Esophagus (tissue), 2 donors: ENCODE measurements around the gene IDH3G. TPM values are rescaled to one million over a fixed set of nuclear protein-coding genes. Genes with fewer than 3 reads are reported as not detected.

Experiments
- H3K27ac ChIP-seq, 2 donors: one replicate each; pipeline ENCODE4 v1.5.1; 2013; ENCODE audit warnings: low read depth in 2 of 2, mild to moderate bottlenecking in 2 of 2, inconsistent platforms in 1 of 2, low read length in 1 of 2, moderate library complexity in 1 of 2
- H3K27me3 ChIP-seq, 2 donors: one replicate each; pipeline ENCODE4 v1.6.1; 2013; ENCODE audit warnings: low read length in 2 of 2, control low read depth in 1 of 2, mild to moderate bottlenecking in 1 of 2; ENCODE audit not compliant: insufficient read depth in 2 of 2, control insufficient read depth in 1 of 2
- H3K36me3 ChIP-seq, 2 donors: one replicate each; pipeline ENCODE4 v1.6.1; 2013; ENCODE audit warnings: low read length in 1 of 2; ENCODE audit not compliant: control insufficient read depth in 2 of 2, insufficient read depth in 2 of 2
- H3K4me1 ChIP-seq, 2 donors: one replicate each; pipeline ENCODE4 v1.6.1; 2013; ENCODE audit warnings: low read length in 1 of 2; ENCODE audit not compliant: control insufficient read depth in 2 of 2, insufficient read depth in 2 of 2
- H3K4me3 ChIP-seq, 2 donors: one replicate each; pipeline ENCODE4 v1.5.1; 2013; ENCODE audit warnings: low read length in 2 of 2, mild to moderate bottlenecking in 2 of 2, low read depth in 1 of 2, moderate library complexity in 1 of 2
- H3K9me3 ChIP-seq, 2 donors: one replicate each; pipeline ENCODE4 v1.6.1; 2013; ENCODE audit warnings: mild to moderate bottlenecking in 2 of 2, low read depth in 1 of 2, low read length in 1 of 2, moderate library complexity in 1 of 2; ENCODE audit not compliant: control insufficient read depth in 2 of 2, insufficient read depth in 1 of 2
- WGBS, 2 donors: extraction: QIAGEN DNeasy Blood & Tissue Kit; methylation state at CpG; one replicate each; pipeline ENCODE4 v1.1.7; 2013; 5-methylcytosine and 5-hydroxymethylcytosine counted together
- polyA plus RNA-seq, 2 donors: library from polyadenylated mRNA; stranded (reverse); fragments of 200-250 nt; gene quantifications; one replicate each; pipeline ENCODE4 v1.2.3, GENCODE V29; 2013
- donor health status: healthy with polysubstance abuse.
- donor health status: Bipolar disorder and iron deficiency.

IDH3G gene
- polyA plus RNA-seq, 2 donors = 39.3 to 51.9 TPM

DNA sequence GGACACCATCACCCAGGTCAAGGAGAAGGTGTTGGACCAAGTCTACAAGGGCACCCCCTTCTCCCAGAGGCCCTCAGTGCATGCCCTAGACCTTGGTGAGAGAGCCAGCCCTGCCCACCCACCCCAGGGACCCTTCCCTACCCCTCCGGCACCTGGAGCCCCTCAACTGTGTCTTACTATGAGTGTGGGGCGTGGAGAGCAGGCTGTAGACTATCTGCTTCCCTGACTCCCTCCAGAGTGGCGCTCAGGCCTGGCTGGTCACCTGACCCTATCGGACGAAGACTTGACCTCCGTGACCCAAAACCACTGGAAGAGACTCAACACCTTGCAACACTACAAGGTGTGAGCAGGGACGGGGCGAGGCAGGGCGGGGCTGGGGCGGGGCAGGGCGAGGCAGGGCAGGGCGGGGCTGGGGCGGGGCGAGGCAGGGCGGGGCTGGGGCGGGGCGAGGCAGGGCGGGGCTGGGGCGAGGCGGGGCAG is 18.0 kb downstream of the IDH3G start:
- Histone ChIP-seq H3K27ac (no peak overlapping the region), H3K27me3 (no peaks in the 10 kb centered on the region), H3K4me1 (no peaks in the 10 kb centered on the region), H3K9me3 (no peaks in the 10 kb centered on the region), H3K36me3 (peaks cover 0 to 6% of the 10 kb centered on the region in 2 donors), H3K4me3 (no peak overlapping the region)
- WGBS, 2 donors = 67 to 73% methylated on average over 14 to 15 of the region's 20 CpGs

DNA sequence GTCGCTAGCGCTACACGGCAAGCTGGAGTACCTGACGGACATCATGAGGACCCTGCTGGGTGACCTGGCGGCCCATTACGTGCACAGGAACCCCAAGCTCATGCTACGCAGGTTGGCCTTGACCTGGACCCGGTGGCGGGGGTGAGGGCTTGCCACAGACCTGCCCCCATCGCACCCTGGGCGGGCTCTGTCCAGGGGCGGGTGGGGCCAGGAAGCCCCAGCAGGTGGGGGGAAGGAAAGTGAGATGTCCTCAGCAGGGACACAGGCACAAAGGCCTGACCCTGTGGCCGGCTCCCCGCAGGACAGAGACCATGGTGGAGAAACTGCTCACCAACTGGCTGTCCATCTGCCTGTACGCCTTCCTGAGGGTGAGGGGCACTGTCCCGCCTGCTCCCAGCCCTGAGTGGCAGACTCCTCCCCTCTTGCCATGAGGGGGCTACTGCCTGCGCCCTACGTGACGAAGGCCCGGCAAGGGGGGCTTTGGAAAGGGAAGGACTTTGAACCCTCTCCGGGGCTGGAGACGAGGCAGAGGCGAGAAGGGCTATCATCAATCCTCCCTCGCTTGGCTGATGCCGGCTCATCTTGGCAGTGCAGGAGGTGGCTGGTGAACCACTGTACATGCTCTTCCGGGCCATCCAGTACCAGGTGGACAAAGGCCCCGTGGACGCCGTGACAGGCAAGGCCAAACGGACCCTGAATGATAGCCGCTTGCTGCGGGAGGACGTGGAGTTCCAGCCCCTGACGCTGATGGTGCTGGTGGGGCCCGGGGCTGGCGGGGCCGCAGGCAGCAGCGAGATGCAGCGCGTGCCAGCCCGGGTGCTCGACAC is 18.7 kb downstream of the IDH3G start:
- Histone ChIP-seq H3K27me3 (no peaks in the 10 kb centered on the region), H3K36me3 (peaks cover 0 to 6% of the 10 kb centered on the region in 2 donors), H3K27ac (no peak overlapping the region), H3K4me1 (no peaks in the 10 kb centered on the region), H3K9me3 (no peaks in the 10 kb centered on the region), H3K4me3 (no peak overlapping the region)
- WGBS, 2 donors = 95% methylated on average over 39 to 42 of the region's 42 CpGs

DNA sequence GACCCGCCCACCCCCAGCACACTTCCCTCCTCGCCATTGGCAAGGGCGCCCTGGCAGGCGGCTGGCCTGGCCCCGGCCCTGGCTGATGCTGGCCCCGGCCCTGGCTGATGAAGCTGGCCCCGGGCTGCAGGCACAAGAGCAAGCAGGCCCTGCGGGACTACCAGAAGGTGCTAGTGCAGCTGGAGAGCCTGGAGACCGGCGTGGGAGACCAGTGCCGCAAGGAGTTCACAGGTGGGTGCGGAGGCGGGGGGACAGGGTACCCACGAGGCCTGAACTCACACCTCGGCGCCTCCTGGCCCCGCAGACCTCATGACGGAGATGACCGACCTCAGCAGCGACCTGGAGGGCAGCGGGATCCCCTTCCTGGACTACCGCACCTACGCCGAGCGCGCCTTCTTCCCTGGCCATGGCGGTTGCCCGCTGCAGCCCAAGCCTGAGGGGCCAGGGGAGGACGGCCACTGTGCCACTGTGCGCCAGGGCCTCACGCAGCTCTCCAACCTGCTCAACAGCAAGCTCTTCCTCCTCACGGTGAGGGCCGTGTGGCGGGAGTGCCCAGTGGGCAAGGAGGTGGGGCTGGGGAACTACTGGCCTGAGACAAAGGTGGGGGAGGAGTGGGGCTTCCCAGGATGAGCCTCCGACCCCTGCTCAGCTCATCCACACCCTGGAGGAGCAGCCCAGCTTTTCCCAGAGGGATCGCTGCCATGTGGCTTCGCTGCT is 19.4 kb downstream of the IDH3G start:
- Histone ChIP-seq H3K36me3 (peaks cover 0 to 6% of the 10 kb centered on the region in 2 donors), H3K4me1 (no peaks in the 10 kb centered on the region), H3K27me3 (no peaks in the 10 kb centered on the region), H3K9me3 (no peaks in the 10 kb centered on the region), H3K4me3 (no peak overlapping the region), H3K27ac (no peak overlapping the region)
- WGBS, 2 donors = 90 to 91% methylated on average over 37 of the region's 37 CpGs

DNA sequence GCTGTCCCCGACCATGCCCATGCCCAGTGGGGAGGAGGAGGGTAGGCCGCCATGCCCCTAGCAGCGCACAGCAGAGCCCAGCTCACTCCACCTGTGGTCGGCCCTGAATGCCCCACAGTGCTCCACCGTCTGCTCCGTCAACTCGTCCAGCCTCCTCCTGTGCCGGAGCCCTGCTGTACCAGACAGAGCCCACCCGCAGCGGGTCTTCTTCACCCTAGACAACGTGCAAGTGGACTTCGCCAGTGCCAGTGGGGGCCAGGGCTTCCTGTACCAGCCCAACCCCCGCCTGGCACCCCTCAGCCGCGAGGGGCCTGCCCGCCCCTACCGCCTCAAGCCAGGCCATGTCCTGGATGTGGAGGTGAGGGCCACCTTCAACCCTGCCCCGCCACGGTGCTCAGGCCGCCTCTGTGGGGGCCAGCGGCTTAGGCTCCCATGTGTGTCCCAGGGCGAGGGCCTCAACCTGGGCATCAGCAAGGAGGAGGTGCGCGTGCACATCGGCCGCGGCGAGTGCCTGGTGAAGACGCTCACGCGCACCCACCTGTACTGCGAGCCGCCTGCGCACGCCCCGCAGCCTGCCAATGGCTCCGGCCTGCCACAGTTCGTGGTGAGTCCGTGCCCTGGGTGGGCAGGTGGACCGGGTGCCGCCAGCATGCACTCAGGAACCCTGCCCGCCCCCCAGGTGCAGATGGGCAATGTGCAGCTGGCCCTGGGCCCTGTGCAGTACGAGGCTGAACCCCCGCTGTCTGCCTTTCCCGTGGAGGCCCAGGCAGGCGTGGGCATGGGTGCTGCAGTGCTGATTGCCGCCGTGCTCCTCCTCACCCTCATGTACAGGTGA is 20.2 kb downstream of the IDH3G start:
- Histone ChIP-seq H3K27me3 (no peaks in the 10 kb centered on the region), H3K4me1 (no peaks in the 10 kb centered on the region), H3K36me3 (peaks cover 0 to 9% of the 10 kb centered on the region in 2 donors), H3K4me3 (no peak overlapping the region), H3K9me3 (no peaks in the 10 kb centered on the region), H3K27ac (no peak overlapping the region)
- WGBS, 2 donors = 92 to 93% methylated on average over 45 to 48 of the region's 48 CpGs

DNA sequence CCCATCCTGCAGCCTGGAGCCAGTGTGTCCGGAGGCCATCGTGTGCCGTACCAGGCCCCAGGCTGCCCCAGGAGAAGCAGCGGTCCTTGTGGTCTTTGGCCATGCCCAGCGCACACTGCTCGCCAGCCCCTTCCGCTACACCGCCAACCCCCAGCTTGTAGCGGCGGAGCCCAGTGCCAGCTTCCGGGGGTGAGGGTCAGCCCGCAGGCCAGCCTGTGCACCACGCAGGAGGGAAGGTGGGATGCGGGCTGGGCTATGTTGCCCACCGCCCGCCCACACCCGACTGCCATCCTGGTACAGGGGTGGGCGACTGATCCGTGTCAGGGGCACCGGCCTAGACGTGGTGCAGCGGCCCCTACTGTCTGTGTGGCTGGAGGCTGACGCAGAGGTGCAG is 21.0 kb downstream of the IDH3G start:
- H3K36me3 ChIP-seq = peaks cover 0 to 9% of the 10 kb centered on the region in 2 donors
- no peak overlapping the region for H3K27ac ChIP-seq
- 94 to 95% methylated on average over 23 of the region's 23 CpGs for WGBS, 2 donors
- H3K4me1 ChIP-seq = no peaks in the 10 kb centered on the region
- no peaks in the 10 kb centered on the region for H3K27me3 ChIP-seq
- H3K9me3 ChIP-seq = no peaks in the 10 kb centered on the region
- H3K4me3 ChIP-seq = no peak overlapping the region

DNA sequence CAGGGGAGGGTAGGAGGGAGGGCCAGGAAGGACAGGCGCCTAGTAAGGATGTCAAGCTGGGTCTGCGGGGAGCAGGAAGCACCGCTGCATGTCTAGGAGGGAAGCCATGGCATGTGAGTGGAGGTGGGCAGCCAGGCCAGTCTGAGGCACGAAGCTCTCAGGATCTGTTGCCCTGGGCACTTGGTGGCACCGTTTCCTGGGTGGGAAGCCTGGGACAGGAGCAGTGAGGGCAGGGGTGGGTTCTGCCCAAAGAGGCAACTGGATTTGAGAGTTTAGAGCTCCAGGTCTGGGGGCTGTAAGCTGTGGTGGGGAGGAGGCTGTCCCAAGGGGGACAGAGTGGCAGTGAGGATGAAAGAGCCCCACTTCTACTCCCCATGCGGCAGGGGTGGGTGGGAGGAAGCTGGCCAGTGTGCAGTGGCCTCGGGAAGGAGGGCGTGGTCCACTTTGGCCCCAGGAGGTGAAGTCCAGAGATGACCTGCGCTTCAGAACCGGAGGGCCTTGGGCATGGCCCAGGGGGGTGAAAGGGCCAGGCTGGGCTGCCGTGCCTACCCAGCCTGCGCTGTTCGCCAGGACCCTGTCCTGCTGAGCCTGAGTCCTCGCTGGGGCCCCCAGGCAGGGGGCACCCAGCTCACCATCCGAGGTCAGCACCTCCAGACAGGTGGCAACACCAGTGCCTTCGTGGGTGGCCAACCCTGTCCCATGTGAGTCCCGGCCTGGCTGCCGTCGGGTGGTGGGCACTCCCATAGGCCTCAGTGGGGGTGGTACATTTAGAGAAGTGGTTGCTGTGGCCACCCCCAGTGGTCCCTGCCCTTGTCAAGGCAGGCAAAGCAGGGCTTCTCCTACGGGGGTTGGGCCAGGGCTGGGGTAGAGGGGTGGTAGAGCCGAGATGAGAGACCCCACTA is 21.6 kb downstream of the IDH3G start:
- Histone ChIP-seq H3K36me3 (peaks cover 0 to 7% of the 10 kb centered on the region in 2 donors), H3K27me3 (no peaks in the 10 kb centered on the region), H3K4me1 (no peaks in the 10 kb centered on the region), H3K9me3 (no peaks in the 10 kb centered on the region), H3K27ac (no peak overlapping the region), H3K4me3 (no peak overlapping the region)
- WGBS, 2 donors = 80 to 82% methylated on average over 21 of the region's 21 CpGs

DNA sequence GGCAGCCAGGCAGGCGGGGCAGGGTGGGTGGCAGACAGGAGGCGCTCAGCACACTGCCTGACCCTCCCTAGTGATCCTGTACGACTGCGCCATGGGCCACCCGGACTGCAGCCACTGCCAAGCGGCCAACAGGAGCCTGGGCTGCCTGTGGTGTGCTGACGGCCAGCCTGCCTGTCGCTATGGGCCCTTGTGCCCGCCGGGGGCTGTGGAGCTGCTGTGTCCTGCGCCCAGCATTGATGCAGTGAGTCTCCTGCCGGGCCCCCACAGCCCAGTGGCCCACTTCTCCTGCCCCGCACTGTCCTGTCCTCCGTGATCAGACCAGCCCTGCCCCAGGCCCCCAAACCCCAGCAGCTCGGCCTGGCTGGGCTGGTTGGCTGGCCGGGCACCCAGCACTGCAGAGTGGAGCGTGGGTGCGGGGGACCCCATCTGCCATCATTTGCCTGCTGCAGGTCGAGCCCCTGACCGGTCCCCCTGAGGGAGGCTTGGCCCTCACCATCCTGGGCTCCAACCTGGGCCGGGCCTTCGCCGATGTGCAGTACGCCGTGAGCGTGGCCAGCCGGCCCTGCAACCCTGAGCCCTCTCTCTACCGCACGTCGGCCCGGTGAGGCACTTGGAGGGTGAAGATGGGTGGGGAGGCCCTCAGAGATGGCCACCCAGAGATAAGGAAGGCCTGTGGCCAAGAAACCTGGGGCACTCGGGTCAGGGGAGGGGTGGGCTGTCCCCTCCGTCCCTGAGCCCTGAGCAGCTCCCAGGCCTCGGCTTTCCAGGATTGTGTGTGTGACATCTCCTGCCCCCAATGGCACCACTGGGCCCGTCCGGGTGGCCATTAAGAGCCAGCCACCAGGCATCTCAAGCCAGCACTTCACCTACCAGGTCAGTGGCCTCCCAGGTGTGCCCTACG is 22.5 kb downstream of the IDH3G start:
- no peak overlapping the region for H3K27ac ChIP-seq
- peaks cover 0 to 6% of the 10 kb centered on the region in 2 donors for H3K4me1 ChIP-seq
- no peaks in the 10 kb centered on the region for H3K9me3 ChIP-seq
- 88 to 90% methylated on average over 32 to 37 of the region's 37 CpGs for WGBS, 2 donors
- no peaks in the 10 kb centered on the region for H3K27me3 ChIP-seq
- peaks cover 0 to 7% of the 10 kb centered on the region in 2 donors for H3K36me3 ChIP-seq
- no peak overlapping the region for H3K4me3 ChIP-seq
